HEK293T (cell line): ENCODE data around the gene SPPL3.
A peak's percentile ranks its signal among the peaks of the same experiment; 100 is the strongest.

Experiments used
- CTCF ChIA-PET: fragments of 350-600 bp; formaldehyde crosslinking; extraction: SDS; loops from one replicate; lab custom pipeline; 2021; ENCODE audit warnings: antibody characterized with exemption, inconsistent platforms; lab: Yijun Ruan, JAX
- POLR2A ChIA-PET: fragments of 350-600 bp; formaldehyde crosslinking; extraction: SDS; loops from one replicate; lab custom pipeline; 2020; ENCODE audit warnings: antibody characterized with exemption, inconsistent platforms; lab: Yijun Ruan, JAX
- DNase-seq: peaks from one replicate; pipeline ENCODE4 v3.0.0; 2012; ENCODE audit warnings: mixed read lengths; ENCODE audit errors: extremely low spot score
- ARNT ChIP-seq: fragments of 450-650 bp; IDR thresholded peaks from 2 replicates; pipeline ENCODE4 v1.6.1; 2017; ENCODE audit warnings: mild to moderate bottlenecking
- BHLHE40 ChIP-seq: fragments of 450-650 bp; IDR thresholded peaks from 2 replicates; pipeline ENCODE4 v1.6.1; 2016; ENCODE audit warnings: mild to moderate bottlenecking, moderate library complexity, borderline replicate concordance
- CTBP1 ChIP-seq: fragments of 450-650 bp; IDR thresholded peaks from 2 replicates; pipeline ENCODE4 v1.6.1; 2016; ENCODE audit warnings: borderline replicate concordance
- ELF4 ChIP-seq: fragments of 450-650 bp; IDR thresholded peaks from 2 replicates; pipeline ENCODE4 v1.6.1; 2017; ENCODE audit warnings: antibody characterized with exemption
- FOXA1 ChIP-seq: fragments of 450-650 bp; IDR thresholded peaks from 2 replicates; pipeline ENCODE4 v1.6.1; 2016; ENCODE audit warnings: mild to moderate bottlenecking
- FOXK2 ChIP-seq: fragments of 450-650 bp; IDR thresholded peaks from 2 replicates; pipeline ENCODE4 v1.6.1; 2016; ENCODE audit warnings: mild to moderate bottlenecking
- FOXM1 ChIP-seq: fragments of 450-650 bp; IDR thresholded peaks from 2 replicates; pipeline ENCODE4 v1.6.1; 2017; ENCODE audit warnings: mild to moderate bottlenecking, borderline replicate concordance
- HDGF ChIP-seq: fragments of 450-650 bp; IDR thresholded peaks from 2 replicates; pipeline ENCODE4 v1.6.1; 2017; ENCODE audit warnings: antibody characterized with exemption, borderline replicate concordance
- L3MBTL2 ChIP-seq: fragments of 450-650 bp; conservative IDR thresholded peaks from 2 replicates; pipeline ENCODE4 v1.6.1; 2016; ENCODE audit warnings: mild to moderate bottlenecking
- LEF1 ChIP-seq: fragments of 450-650 bp; IDR thresholded peaks from 2 replicates; pipeline ENCODE4 v1.6.1; 2017; ENCODE audit warnings: mild to moderate bottlenecking, borderline replicate concordance
- NFRKB ChIP-seq: fragments of 450-650 bp; IDR thresholded peaks from 2 replicates; pipeline ENCODE4 v1.6.1; 2016; ENCODE audit warnings: mild to moderate bottlenecking, moderate library complexity
- SP1 ChIP-seq: fragments of 450-650 bp; IDR thresholded peaks from 2 replicates; pipeline ENCODE4 v1.6.1; 2017
- SUZ12 ChIP-seq: fragments of 450-650 bp; IDR thresholded peaks from 2 replicates; pipeline ENCODE4 v1.6.1; 2016; ENCODE audit warnings: mild to moderate bottlenecking
- TARDBP ChIP-seq: fragments of 450-650 bp; IDR thresholded peaks from 2 replicates; pipeline ENCODE4 v1.6.1; 2016
- ZNF384 ChIP-seq: fragments of 450-650 bp; IDR thresholded peaks from 2 replicates; pipeline ENCODE4 v1.6.1; 2016
- TF ChIP-seq, protein P1 (sequence below): fragments of 450-650 bp; IDR thresholded peaks from 2 replicates; pipeline ENCODE4 v1.6.1; 2016

The SPPL3 gene

DNA sequence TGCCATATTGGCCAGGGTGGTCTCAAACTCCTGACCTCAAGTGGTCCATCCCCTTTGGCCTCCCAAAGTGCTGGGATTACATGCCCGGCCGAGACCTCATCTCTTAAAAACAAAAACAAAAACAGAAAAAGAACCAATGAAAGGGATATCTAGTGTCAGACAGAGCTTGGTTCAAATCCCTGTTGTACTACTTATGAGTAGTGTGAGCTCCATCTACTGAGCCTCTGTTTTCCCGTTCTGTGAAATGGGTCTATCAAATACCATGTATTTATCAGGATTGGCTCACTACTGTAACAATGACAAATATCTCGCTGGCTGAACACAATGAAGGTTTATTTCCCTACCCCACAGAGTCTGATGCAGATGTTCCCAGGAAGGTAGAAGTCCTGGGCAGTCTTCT lies 37.3 kb upstream of the SPPL3 start:
- ChIA-PET POLR2A (no interaction called here), CTCF (no interaction called here)
- DNase-seq = no peak
- TF ChIP-seq NFRKB (no peak), ELF4 (no peak), TARDBP (no peak), FOXM1 (no peak), ARNT (no peak), FOXA1 (no peak), SP1 (no peak), LEF1 (no peak), L3MBTL2 (no peak), CTBP1 (no peak), HDGF (no peak), FOXK2 (no peak), BHLHE40 (no peak), ZNF384 (no peak), SUZ12 (no peak)
- TF ChIP-seq, protein P1, sequence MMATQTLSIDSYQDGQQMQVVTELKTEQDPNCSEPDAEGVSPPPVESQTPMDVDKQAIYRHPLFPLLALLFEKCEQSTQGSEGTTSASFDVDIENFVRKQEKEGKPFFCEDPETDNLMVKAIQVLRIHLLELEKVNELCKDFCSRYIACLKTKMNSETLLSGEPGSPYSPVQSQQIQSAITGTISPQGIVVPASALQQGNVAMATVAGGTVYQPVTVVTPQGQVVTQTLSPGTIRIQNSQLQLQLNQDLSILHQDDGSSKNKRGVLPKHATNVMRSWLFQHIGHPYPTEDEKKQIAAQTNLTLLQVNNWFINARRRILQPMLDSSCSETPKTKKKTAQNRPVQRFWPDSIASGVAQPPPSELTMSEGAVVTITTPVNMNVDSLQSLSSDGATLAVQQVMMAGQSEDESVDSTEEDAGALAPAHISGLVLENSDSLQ = no peak

DNA sequence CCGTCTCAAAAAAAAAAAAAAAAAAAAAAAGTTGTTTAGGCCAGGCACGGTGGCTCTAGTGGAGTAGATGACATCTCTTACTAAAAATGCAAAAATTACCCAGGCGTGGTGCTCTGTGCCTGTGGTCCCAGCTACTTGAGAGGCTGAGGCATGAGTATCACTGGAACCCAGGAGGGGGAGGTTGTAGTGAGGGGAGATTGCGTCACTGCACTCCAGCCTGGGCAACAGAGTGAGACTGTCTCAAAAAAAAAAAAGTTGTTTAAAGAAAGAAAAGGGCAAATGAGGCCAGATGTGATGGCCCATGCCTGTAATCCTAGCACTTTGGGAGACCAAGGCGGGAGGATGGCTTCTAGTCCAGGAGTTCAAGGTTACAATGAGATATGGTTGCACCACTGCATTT lies 36.6 kb upstream of the SPPL3 start:
- ChIA-PET POLR2A (no interaction called here), CTCF (interaction anchor here (1.2 kb wide), 1 partner anchor 31 kb away, joined by 5 read pairs; no protein-coding TSS in a partner anchor)
- TF ChIP-seq ZNF384 = peak; percentile 49; the same call in 1 of the 2 replicates
- TF ChIP-seq BHLHE40 = no peak
- no peak for TF ChIP-seq ARNT
- no peak for DNase-seq

DNA sequence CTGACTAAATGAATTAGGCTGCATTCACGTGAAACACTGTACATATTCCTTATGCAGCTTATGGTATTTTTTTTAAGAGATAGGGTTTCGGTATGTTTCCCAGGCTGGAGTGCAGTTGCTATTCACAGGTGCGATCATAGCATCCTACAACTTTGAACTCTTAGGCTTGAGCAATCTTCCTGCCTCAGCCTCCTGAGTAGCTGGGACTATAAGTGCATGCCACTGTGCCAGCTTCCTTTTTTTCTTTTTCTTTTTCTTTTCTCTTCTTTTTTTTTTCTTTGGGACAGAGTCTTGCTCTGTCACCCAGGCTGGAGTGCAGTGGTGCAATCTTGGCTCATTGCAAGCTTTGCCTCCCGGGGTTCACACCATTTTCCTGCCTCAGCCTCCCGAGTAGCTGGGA lies 35.8 kb upstream of the SPPL3 start:
- TF ChIP-seq FOXK2 (no peak), ARNT (no peak), HDGF (no peak), SUZ12 (no peak), FOXA1 (no peak), FOXM1 (no peak), NFRKB (no peak), LEF1 (no peak), SP1 (no peak), ZNF384 (no peak), BHLHE40 (no peak), CTBP1 (no peak), ELF4 (no peak), TARDBP (no peak)
- TF ChIP-seq, protein P1 = no peak
- ChIA-PET CTCF (interaction anchor here (0.6 to 1.2 kb wide), 3 partner anchors 32 to 698 kb away, joined by 3 to 5 read pairs (median 3); no protein-coding TSS in a partner anchor), POLR2A (no interaction called here)
- DNase-seq = no peak

DNA sequence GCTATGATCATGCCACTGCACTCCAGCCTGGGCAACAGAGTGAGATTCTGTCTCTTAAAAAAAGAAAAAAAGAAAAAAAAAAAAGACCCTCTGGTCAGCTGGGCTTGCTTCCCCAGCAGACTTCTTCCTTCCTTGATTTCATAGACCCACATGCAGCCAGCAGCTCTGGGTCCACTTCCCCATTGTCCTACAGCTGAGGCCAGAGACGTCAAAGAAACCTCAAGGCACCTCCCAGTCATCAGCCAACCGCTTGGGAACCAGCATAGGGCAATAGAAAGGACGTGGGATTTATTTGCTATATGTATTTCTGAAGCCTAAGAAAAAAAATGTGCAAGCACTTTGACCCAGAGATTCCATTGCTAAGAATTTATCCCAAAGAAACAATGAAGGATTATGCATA lies 35.4 kb upstream of the SPPL3 start:
- DNase-seq = no peak
- CTCF ChIA-PET = interaction anchor here (0.6 to 1.2 kb wide), 3 partner anchors 32 to 698 kb away, joined by 3 to 5 read pairs (median 3); no protein-coding TSS in a partner anchor
- POLR2A ChIA-PET = interaction anchor here (0.6 kb wide), 1 partner anchor 52 kb away, joined by 3 read pairs; no protein-coding TSS in a partner anchor
- TF ChIP-seq ZNF384 = no peak

DNA sequence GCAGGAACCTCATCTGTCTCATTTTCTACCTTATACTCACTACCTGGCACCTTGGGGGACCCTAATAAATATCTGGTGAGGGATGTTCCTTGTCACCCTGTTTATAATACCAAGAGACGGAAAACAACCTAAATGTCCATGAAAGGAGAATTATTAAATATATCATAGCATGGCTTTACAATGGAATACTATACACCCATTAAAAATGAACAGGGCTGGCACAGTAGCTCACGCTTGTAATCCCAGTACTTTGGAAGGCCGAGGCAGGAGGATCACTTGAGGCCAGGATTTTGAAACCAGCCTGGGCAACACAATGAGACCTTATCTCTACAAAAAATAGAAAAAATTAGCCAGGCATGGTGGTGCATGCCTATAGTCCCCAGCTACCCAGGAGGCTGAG lies 34.3 kb upstream of the SPPL3 start:
- no peak for TF ChIP-seq ELF4
- TF ChIP-seq FOXM1 = no peak
- TF ChIP-seq ARNT = no peak
- TF ChIP-seq BHLHE40 = no peak
- TF ChIP-seq TARDBP = no peak
- TF ChIP-seq SP1 = no peak
- ChIA-PET POLR2A (no interaction called here), CTCF (no interaction called here)
- DNase-seq = no peak

DNA sequence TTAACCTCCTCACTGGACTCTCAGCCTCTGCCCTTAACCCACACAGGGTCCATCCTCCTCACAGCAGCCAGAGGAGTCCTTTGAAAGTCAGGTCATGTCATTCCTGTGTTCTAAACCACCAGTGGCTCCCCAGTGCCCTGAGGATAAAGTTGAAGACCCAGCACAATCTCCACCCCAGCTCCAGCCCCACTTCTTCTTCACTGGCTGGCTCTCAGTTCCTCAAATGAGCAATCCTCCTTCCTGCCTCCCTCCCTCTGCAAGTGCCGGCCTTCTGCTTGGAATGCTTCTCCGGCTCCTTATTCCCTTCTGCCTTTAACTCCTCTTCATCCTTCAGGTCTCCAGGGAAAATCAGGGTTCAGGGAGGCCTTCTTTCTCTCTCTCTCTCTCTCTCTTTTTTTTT lies 32.0 kb upstream of the SPPL3 start:
- DNase-seq = no peak
- POLR2A ChIA-PET = no interaction called here
- TF ChIP-seq BHLHE40 (no peak), FOXM1 (no peak), L3MBTL2 (no peak), SP1 (no peak), FOXA1 (no peak), CTBP1 (no peak), SUZ12 (no peak), TARDBP (no peak)
- TF ChIP-seq, protein P1 = no peak
- CTCF ChIA-PET = no interaction called here

DNA sequence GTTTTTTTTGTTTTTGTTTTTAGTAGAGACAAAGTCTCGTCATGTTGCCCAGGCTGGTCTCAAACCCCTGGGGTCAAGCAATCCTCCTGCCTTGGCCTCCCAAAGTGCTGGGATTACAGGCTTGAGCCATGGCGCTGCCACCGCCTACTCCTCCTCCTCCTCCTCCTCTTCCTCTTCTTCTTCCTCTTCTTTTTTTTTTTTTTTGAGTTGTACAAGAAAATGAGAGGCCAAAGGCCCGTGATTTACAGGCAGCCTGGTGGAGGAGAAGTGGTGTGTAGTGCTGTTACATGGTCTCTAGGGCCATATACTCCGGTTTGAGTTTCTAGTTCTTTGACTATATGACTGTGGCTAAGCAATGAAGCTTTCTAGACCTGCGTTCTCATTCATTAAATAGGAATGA lies 29.6 kb upstream of the SPPL3 start:
- DNase-seq = no peak
- TF ChIP-seq ZNF384 (no peak), HDGF (no peak), ARNT (no peak), SUZ12 (no peak), L3MBTL2 (no peak), SP1 (no peak), FOXM1 (no peak), BHLHE40 (no peak), NFRKB (no peak), TARDBP (no peak), ELF4 (no peak), CTBP1 (no peak), FOXA1 (no peak), FOXK2 (no peak), LEF1 (no peak)
- TF ChIP-seq, protein P1 = no peak
- POLR2A ChIA-PET = no interaction called here
- CTCF ChIA-PET = interaction anchor here (0.6 kb wide), 1 partner anchor 39 kb away, joined by 3 read pairs; no protein-coding TSS in a partner anchor
